GM12878 (cell line): Measurements from ENCODE around the gene KLHL26.

ENCODE experiments used
- BCL3 ChIP-seq: IDR thresholded peaks from 2 replicates; pipeline ENCODE4 v1.6.1; 2011; ENCODE audit warnings: borderline replicate concordance, low read depth, mild to moderate bottlenecking, moderate library complexity, low read length; ENCODE audit not compliant: insufficient read depth, poor library complexity, severe bottlenecking
- CBX5 ChIP-seq: sonication (generic); IDR thresholded peaks from 2 replicates; pipeline ENCODE4 v1.6.1; 2016; ENCODE audit warnings: low read depth, moderate library complexity, mild to moderate bottlenecking, inconsistent platforms
- CTCF ChIP-seq, 3 experiments: IDR thresholded peaks in 2 of 3; conservative IDR thresholded peaks in 1 of 3; 2 replicates each; pipeline ENCODE4 v1.5.1; 2011; ENCODE audit warnings: low read depth in 3 of 3, low read length in 3 of 3, mild to moderate bottlenecking in 3 of 3, control low read depth in 2 of 3, moderate library complexity in 2 of 3, inconsistent platforms in 1 of 3, mixed read lengths in 1 of 3; ENCODE audit not compliant: control insufficient read depth in 2 of 3, insufficient read depth in 1 of 3; ENCODE audit errors: extremely low read depth in 1 of 3
- E2F4 ChIP-seq: IDR thresholded peaks from 2 replicates; pipeline ENCODE4 v1.6.1; 2012; ENCODE audit warnings: low read depth, low read length, improper control_type of control experiment
- ESRRA ChIP-seq: IDR thresholded peaks from 2 replicates; pipeline ENCODE4 v1.6.1; 2012; ENCODE audit warnings: mild to moderate bottlenecking, low read length, improper control_type of control experiment
- NBN ChIP-seq: fragments of 450-650 bp; IDR thresholded peaks from 2 replicates; pipeline ENCODE4 v1.6.1; 2016
- NR2F1 ChIP-seq: fragments of 450-650 bp; conservative IDR thresholded peaks from 2 replicates; pipeline ENCODE4 v1.6.1; 2017; ENCODE audit warnings: mild to moderate bottlenecking
- POLR2AphosphoS5 ChIP-seq: IDR thresholded peaks from 2 replicates; pipeline ENCODE4 v1.6.1; 2011; ENCODE audit warnings: mild to moderate bottlenecking, low read length, inconsistent platforms
- REST ChIP-seq: IDR thresholded peaks from 2 replicates; pipeline ENCODE4 v1.6.1; 2012; ENCODE audit warnings: mild to moderate bottlenecking, low read depth, low read length
- SUPT20H ChIP-seq: IDR thresholded peaks from 2 replicates; pipeline ENCODE4 v1.6.1; 2011; ENCODE audit warnings: low read depth, mild to moderate bottlenecking, low read length, moderate library complexity, borderline replicate concordance; ENCODE audit not compliant: control insufficient read depth
- TBL1XR1 ChIP-seq: IDR thresholded peaks from 2 replicates; pipeline ENCODE4 v1.6.1; 2012; ENCODE audit warnings: low read depth, low read length, improper control_type of control experiment
- USF1 ChIP-seq: IDR thresholded peaks from 2 replicates; pipeline ENCODE4 v1.6.1; 2011; ENCODE audit warnings: borderline replicate concordance, low read depth, mild to moderate bottlenecking, moderate library complexity, mixed read lengths, low read length; ENCODE audit not compliant: insufficient read depth; ENCODE audit errors: extremely low read length
- YY1 ChIP-seq: IDR thresholded peaks from 2 replicates; pipeline ENCODE4 v1.6.1; 2011; ENCODE audit warnings: low read depth, mild to moderate bottlenecking, low read length
- ZBTB33 ChIP-seq: fragments of 450-650 bp; IDR thresholded peaks from 2 replicates; pipeline ENCODE4 v1.6.1; 2017; ENCODE audit warnings: mild to moderate bottlenecking

GRCh38 chr19:18650468-18651041, 13.7 kb downstream of the KLHL26 start:
- TF ChIP-seq NR2F1 (no peak), ESRRA (no peak), CTCF (IDR thresholded peaks at IDR 0.05 in 2 of 3, conservative IDR thresholded peaks at IDR 0.05 in 1 of 3; ENCODE audit: control insufficient read depth in 2 of 3, extremely low read depth in 1 of 3, insufficient read depth in 1 of 3, low read depth in 3 of 3, low read length in 3 of 3) (no peak), ZBTB33 (no peak), TBL1XR1 (no peak), POLR2AphosphoS5 (no peak), USF1 (no peak), CBX5 (no peak), REST (no peak), YY1 (no peak), BCL3 (no peak), NBN (no peak), SUPT20H (no peak), E2F4 (no peak)
